HepG2 (cell line): Measurements from ENCODE around the gene UBE2O. TPM values are rescaled to one million over a fixed set of nuclear protein-coding genes. Genes with fewer than 3 reads are reported as not detected.

Experiments
- SIN3A ChIP-seq: IDR thresholded peaks from 2 replicates; pipeline ENCODE4 v1.6.1; 2011; ENCODE audit warnings: low read depth, mild to moderate bottlenecking, control low read depth, low read length, borderline replicate concordance
- SRSF1 ChIP-seq: fragments of 200-400 bp; formaldehyde crosslinking; optimal IDR thresholded peaks from 2 replicates; pipeline ENCODE3; 2017; ENCODE audit warnings: mild to moderate bottlenecking, low read depth, low read length, moderate library complexity
- TEAD3 ChIP-seq: optimal IDR thresholded peaks from 2 replicates; pipeline ENCODE3; 2016; ENCODE audit warnings: borderline replicate concordance
- TGIF2 ChIP-seq: IDR thresholded peaks from 2 replicates; pipeline ENCODE4 v1.6.1; 2016; ENCODE audit warnings: control low read depth, missing compliant biosample characterization
- ZKSCAN5 ChIP-seq: sonication (generic); formaldehyde crosslinking; IDR thresholded peaks from 2 replicates; pipeline ENCODE4 v1.5.1; 2020; ENCODE audit warnings: mild to moderate bottlenecking, missing genetic modification reagents
- ZNF441 ChIP-seq: sonication (generic); formaldehyde crosslinking; IDR thresholded peaks from 2 replicates; pipeline ENCODE4 v1.7.0; 2021; ENCODE audit warnings: missing genetic modification reagents, borderline replicate concordance
- ZNF749 ChIP-seq: sonication (generic); formaldehyde crosslinking; IDR thresholded peaks from 2 replicates; pipeline ENCODE4 v1.8.0; 2022; ENCODE audit warnings: mild to moderate bottlenecking, missing genetic modification reagents, moderate library complexity, borderline replicate concordance
- ZNF879 ChIP-seq: sonication (generic); formaldehyde crosslinking; IDR thresholded peaks from 2 replicates; pipeline ENCODE4 v1.8.1; 2023; ENCODE audit warnings: missing genetic modification reagents
- polyA plus RNA-seq, 8 experiments: library from polyadenylated mRNA; depleted of rRNA in 3 of 8; stranded (reverse) in 7 of 8; unstranded in 1 of 8; fragments of >200 nt; fragmentation: Illumina TruSeq in 4 of 8; extraction: Trizol in 4 of 8; gene quantifications; 2 replicates each; pipeline versions ENCODE4 v1.2.1 to v1.2.3, GENCODE V29; 2011 to 2016; ENCODE audit warnings: low read depth in 4 of 8, missing spikeins in 1 of 8, mixed read lengths in 1 of 8; ENCODE audit not compliant: insufficient read depth in 1 of 8
- total RNA-seq, 5 experiments: library from RNA; depleted of rRNA; stranded (reverse); fragments of >200 nt; fragmentation: Illumina TruSeq; extraction: Trizol; gene quantifications; 2 replicates each; pipeline ENCODE4 v1.2.3, GENCODE V29; 2016; ENCODE audit warnings: low read depth in 1 of 5
- TF ChIP-seq, protein P1 (sequence below): sonication (generic); formaldehyde crosslinking; IDR thresholded peaks from 2 replicates; pipeline ENCODE4 v1.5.1; 2020; ENCODE audit warnings: missing genetic modification reagents, mild to moderate bottlenecking, borderline replicate concordance
- TF ChIP-seq, protein P2 (sequence below): sonication (generic); formaldehyde crosslinking; IDR thresholded peaks from 2 replicates; pipeline ENCODE4 v1.4.0; 2020; ENCODE audit warnings: missing genetic modification reagents
- TF ChIP-seq, protein P3 (sequence below): IDR thresholded peaks from 2 replicates; pipeline ENCODE4 v1.6.1; 2016; ENCODE audit warnings: mild to moderate bottlenecking, missing biosample characterization, missing genetic modification reagents
- TF ChIP-seq, protein P4 (sequence below), 2 experiments: sonication (generic) in 1 of 2; formaldehyde crosslinking in 1 of 2; IDR thresholded peaks; 2 replicates each; pipeline versions ENCODE4 v1.4.0 to v1.6.1; 2018 to 2020; ENCODE audit warnings: missing genetic modification reagents in 2 of 2, borderline replicate concordance in 1 of 2, low read depth in 1 of 2, mild to moderate bottlenecking in 1 of 2, missing biosample characterization in 1 of 2
- TF ChIP-seq, protein P5 (sequence below), 2 experiments: IDR thresholded peaks; 2 replicates each; pipeline ENCODE4 v1.6.1; 2011 to 2012; ENCODE audit warnings: low read length in 2 of 2, borderline replicate concordance in 1 of 2, low read depth in 1 of 2, mild to moderate bottlenecking in 1 of 2, moderate library complexity in 1 of 2
- TF ChIP-seq, protein P6 (sequence below): sonication (generic); formaldehyde crosslinking; IDR thresholded peaks from 2 replicates; pipeline ENCODE4 v1.4.0; 2020; ENCODE audit warnings: missing genetic modification reagents

Gene UBE2O
- total and polyA plus RNA-seq, 2 of the 13 experiments (the other 11 are each of a cell fraction or from before 2014, with no cell fraction given): 21.5 to 23.5 TPM

DNA sequence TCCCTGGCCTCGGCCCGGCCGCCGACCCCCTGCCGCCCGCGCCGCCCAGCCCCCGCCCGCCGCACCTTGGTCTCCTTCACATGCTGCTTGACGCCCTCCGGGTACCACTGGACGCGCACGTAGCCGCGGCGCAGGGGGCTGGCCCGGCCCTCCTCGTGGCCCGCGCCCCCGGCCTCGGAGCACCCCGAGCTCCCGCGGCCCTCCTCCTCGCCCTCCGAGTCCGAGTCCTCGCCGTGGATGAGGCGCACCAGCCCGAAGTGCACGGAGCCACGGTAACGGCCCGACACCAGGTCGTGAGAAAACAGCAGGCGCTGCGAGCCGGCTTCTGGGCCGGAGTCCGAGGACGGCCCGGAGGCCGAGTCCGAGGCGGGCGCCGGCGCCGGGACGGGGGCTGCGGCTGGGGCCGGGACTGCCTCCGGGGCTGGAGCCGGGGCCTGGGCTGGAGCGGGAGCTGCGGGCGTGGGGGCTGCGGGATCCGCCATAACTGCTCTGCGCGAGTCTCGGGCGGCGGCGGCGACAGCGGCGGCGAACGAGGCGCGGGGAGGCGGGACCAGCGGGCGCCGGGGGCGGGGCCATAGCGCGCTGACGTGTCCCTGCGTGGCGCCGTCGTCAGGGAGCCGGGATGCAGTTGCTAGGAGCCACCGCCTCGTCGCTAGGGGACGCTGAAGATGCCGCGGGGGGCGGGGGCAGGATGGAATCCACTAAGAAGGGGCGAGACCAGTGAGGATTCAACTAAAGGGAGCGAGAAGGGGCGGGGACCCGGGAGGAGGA lies at the start of gene UBE2O (continued):
- TF ChIP-seq, protein P1, sequence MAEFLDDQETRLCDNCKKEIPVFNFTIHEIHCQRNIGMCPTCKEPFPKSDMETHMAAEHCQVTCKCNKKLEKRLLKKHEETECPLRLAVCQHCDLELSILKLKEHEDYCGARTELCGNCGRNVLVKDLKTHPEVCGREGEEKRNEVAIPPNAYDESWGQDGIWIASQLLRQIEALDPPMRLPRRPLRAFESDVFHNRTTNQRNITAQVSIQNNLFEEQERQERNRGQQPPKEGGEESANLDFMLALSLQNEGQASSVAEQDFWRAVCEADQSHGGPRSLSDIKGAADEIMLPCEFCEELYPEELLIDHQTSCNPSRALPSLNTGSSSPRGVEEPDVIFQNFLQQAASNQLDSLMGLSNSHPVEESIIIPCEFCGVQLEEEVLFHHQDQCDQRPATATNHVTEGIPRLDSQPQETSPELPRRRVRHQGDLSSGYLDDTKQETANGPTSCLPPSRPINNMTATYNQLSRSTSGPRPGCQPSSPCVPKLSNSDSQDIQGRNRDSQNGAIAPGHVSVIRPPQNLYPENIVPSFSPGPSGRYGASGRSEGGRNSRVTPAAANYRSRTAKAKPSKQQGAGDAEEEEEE (CRISPR knock-in tag): no peak
- TF ChIP-seq ZKSCAN5: no peak
- TF ChIP-seq, protein P2, sequence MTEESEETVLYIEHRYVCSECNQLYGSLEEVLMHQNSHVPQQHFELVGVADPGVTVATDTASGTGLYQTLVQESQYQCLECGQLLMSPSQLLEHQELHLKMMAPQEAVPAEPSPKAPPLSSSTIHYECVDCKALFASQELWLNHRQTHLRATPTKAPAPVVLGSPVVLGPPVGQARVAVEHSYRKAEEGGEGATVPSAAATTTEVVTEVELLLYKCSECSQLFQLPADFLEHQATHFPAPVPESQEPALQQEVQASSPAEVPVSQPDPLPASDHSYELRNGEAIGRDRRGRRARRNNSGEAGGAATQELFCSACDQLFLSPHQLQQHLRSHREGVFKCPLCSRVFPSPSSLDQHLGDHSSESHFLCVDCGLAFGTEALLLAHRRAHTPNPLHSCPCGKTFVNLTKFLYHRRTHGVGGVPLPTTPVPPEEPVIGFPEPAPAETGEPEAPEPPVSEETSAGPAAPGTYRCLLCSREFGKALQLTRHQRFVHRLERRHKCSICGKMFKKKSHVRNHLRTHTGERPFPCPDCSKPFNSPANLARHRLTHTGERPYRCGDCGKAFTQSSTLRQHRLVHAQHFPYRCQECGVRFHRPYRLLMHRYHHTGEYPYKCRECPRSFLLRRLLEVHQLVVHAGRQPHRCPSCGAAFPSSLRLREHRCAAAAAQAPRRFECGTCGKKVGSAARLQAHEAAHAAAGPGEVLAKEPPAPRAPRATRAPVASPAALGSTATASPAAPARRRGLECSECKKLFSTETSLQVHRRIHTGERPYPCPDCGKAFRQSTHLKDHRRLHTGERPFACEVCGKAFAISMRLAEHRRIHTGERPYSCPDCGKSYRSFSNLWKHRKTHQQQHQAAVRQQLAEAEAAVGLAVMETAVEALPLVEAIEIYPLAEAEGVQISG (CRISPR knock-in tag): peak; percentile 67
- TF ChIP-seq SRSF1: peak; percentile 40
- peak; percentile 79; the same call in 1 of the 2 replicates for TF ChIP-seq ZNF749
- TF ChIP-seq, protein P3, sequence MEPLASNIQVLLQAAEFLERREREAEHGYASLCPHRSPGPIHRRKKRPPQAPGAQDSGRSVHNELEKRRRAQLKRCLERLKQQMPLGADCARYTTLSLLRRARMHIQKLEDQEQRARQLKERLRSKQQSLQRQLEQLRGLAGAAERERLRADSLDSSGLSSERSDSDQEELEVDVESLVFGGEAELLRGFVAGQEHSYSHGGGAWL (CRISPR knock-in tag): peak; percentile 22; the same call in 1 of the 2 replicates
- peak; percentile 32; the same call in 1 of the 2 replicates for TF ChIP-seq SIN3A
- peak; percentile 79 for TF ChIP-seq ZNF441 (CRISPR knock-in tag)
- TF ChIP-seq, protein P4, sequence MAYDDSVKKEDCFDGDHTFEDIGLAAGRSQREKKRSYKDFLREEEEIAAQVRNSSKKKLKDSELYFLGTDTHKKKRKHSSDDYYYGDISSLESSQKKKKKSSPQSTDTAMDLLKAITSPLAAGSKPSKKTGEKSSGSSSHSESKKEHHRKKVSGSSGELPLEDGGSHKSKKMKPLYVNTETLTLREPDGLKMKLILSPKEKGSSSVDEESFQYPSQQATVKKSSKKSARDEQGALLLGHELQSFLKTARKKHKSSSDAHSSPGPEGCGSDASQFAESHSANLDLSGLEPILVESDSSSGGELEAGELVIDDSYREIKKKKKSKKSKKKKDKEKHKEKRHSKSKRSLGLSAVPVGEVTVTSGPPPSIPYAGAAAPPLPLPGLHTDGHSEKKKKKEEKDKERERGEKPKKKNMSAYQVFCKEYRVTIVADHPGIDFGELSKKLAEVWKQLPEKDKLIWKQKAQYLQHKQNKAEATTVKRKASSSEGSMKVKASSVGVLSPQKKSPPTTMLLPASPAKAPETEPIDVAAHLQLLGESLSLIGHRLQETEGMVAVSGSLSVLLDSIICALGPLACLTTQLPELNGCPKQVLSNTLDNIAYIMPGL (CRISPR knock-in tag; IDR thresholded peaks at IDR 0.05; ENCODE audit: borderline replicate concordance in 1 of 2, low read depth in 1 of 2): peak; percentile 57 to 67; a peak in 3 of 4 replicates
- 0 out of 2 replicates have a peak, but pooled peaks have one; percentile 11 for TF ChIP-seq TGIF2 (CRISPR knock-in tag)
- no peak for TF ChIP-seq ZNF879 (CRISPR knock-in tag)
- TF ChIP-seq, protein P5, sequence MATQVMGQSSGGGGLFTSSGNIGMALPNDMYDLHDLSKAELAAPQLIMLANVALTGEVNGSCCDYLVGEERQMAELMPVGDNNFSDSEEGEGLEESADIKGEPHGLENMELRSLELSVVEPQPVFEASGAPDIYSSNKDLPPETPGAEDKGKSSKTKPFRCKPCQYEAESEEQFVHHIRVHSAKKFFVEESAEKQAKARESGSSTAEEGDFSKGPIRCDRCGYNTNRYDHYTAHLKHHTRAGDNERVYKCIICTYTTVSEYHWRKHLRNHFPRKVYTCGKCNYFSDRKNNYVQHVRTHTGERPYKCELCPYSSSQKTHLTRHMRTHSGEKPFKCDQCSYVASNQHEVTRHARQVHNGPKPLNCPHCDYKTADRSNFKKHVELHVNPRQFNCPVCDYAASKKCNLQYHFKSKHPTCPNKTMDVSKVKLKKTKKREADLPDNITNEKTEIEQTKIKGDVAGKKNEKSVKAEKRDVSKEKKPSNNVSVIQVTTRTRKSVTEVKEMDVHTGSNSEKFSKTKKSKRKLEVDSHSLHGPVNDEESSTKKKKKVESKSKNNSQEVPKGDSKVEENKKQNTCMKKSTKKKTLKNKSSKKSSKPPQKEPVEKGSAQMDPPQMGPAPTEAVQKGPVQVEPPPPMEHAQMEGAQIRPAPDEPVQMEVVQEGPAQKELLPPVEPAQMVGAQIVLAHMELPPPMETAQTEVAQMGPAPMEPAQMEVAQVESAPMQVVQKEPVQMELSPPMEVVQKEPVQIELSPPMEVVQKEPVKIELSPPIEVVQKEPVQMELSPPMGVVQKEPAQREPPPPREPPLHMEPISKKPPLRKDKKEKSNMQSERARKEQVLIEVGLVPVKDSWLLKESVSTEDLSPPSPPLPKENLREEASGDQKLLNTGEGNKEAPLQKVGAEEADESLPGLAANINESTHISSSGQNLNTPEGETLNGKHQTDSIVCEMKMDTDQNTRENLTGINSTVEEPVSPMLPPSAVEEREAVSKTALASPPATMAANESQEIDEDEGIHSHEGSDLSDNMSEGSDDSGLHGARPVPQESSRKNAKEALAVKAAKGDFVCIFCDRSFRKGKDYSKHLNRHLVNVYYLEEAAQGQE (IDR thresholded peaks at IDR 0.05; ENCODE audit: borderline replicate concordance in 1 of 2, low read depth in 1 of 2, low read length in 2 of 2): no peak
- TF ChIP-seq, protein P6, sequence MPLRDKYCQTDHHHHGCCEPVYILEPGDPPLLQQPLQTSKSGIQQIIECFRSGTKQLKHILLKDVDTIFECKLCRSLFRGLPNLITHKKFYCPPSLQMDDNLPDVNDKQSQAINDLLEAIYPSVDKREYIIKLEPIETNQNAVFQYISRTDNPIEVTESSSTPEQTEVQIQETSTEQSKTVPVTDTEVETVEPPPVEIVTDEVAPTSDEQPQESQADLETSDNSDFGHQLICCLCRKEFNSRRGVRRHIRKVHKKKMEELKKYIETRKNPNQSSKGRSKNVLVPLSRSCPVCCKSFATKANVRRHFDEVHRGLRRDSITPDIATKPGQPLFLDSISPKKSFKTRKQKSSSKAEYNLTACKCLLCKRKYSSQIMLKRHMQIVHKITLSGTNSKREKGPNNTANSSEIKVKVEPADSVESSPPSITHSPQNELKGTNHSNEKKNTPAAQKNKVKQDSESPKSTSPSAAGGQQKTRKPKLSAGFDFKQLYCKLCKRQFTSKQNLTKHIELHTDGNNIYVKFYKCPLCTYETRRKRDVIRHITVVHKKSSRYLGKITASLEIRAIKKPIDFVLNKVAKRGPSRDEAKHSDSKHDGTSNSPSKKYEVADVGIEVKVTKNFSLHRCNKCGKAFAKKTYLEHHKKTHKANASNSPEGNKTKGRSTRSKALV (CRISPR knock-in tag): peak; percentile 81; the same call in 1 of the 2 replicates
- peak; percentile 71 for TF ChIP-seq TEAD3 (CRISPR knock-in tag)
